GM08714 (cell line): Measurements from ENCODE around the gene COL16A1.

Experiments used
- H3K4me3 ChIP-seq: fragments of 200-500 bp; sonication (Bioruptor generic); 2 replicates; pipeline ENCODE4 v1.5.1; 2014; ENCODE audit warnings: mild to moderate bottlenecking, low read length, inconsistent platforms
- ZNF274 ChIP-seq: IDR thresholded peaks from 2 replicates; pipeline ENCODE4 v1.6.1; 2012; ENCODE audit warnings: mild to moderate bottlenecking, low read depth, low read length

The COL16A1 gene

GRCh38 chr1:31706384-31707058 is 2.7 kb upstream of the COL16A1 start:
- no peak overlapping the region for H3K4me3 ChIP-seq
- TF ChIP-seq ZNF274, result no peak

DNA sequence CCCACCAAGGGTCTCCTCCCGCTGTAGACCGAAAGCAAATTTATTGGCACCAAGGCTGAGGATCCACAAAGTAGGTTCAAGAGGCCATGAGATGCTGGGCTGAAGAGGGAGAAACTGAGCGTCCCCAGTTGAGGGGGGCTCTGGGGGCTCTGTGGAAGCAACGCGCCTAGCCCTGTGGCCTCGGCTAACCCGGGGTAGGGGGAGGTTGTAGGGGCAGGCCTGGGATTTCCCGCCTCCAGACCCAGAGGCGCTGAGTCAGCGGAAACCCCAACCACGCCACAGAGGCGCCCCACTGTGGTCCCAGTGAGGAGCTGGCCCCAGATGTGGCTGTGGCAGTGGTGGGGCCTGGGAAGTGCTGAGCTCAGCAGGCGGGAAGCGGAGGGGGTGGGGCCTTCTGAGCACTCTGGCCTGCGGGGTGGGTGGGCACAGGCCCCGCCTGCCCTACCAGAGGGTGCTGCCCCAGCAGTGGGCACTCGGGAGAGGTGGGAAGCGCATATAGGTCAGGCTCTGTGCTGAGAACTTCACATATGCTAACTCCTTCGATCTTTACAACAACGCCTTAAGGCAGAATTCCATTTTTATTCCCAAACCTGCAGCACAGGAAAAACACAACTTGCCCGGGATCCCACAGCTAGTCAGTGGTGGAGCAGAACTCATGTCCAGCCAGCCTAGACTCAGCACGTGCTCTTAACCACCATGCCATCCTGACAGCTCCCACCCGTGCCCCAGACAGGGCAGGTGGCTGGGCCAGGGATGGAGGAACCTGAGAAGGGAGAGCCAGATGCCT is 1.5 kb upstream of the COL16A1 start:
- no peak for TF ChIP-seq ZNF274
- no peak overlapping the region for H3K4me3 ChIP-seq

GRCh38 chr1:31704271-31705079 is 658 bp upstream of the COL16A1 start:
- H3K4me3 ChIP-seq, result no peak overlapping the region
- TF ChIP-seq ZNF274, result no peak

GRCh38 chr1:31702836-31703404 is 897 bp downstream of the COL16A1 start:
- H3K4me3 ChIP-seq, result no peak overlapping the region
- no peak for TF ChIP-seq ZNF274

DNA sequence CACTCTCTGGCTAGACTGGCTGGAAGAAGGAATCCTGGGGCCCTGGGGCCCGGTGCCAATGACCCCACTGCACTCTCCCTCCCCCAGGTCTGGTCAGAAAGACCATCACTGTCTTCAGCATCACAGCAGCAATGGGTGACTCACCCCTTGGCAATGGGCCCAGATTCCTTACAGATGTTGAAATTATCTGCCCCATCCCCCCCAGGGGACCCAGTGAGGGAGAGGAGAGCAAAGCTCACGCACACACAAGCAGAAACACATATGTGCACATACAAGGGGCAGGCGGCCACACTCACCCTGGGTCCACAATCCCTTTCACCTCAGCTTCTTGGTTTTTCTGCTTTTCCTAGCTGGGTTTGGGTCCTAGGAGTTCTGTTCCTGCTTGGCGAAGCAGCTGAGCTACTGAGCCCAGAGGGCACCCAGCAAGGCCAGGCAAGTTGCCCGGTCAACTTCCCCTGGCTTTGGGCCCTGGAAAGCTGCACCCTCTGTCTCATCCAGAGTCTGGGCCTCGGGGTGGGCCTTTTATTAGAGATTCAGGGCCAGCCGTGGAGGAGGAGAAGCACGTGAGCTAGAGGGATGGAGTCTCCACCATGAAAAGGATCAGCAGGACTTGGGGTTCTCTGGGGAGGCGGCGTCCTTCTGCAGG is 2.6 kb downstream of the COL16A1 start:
- TF ChIP-seq ZNF274, result no peak
- H3K4me3 ChIP-seq, result no peak overlapping the region

DNA sequence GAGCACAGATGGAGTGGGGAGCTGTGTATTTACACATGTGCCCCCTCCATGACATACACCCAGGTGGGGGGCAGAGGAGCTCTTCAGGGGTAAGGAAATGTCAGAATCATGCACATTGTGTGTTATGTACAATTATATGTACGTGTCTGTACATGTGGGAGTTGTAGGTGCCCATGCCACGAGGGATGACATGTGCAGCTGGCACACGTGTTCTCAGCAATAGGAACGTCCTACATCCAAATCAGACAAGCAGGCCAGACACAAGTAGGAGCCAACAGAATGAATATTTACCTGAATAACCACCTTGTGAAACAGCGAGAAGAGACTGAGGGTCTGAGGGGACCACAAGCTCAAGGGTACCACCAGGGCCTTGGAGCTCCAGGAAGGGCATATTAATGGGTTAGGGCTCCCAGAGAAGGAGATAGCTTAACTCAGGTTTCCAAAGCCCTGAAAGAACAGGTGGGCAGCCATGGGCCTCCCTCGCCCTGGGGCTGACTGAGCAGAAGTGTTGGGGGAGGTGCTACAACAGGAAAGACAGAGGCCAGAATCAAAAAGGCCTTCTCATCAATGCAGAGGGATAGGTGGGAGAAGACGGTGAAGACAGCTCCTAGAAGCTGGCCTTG is 3.2 kb downstream of the COL16A1 start:
- no peak overlapping the region for H3K4me3 ChIP-seq
- TF ChIP-seq ZNF274, result no peak

DNA sequence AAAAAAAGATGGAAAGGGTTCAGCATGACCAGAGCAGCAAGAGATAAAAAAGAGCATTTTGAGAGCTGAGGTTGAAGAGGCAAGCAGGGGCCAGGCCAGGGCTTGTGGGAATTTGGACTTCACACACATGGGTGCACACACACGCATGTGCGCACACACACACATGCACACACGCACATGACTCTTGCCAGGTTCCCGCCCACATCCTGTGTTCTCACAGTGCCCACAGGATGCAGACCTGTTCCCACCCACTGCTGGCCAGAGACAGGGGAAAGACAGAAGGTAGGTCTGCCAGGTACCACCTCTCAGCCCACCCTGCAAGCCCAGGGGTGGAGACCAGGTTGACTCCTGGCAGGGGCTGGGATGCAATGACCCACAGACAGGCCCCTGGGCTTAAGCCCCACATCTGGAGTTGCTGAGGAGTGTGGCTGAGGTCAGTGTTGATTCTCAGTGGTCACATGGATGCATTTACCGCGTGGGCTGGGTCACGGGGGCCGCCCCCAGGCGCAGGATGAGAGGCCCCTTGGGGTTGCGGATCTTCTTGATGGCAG is 4.4 kb downstream of the COL16A1 start:
- TF ChIP-seq ZNF274, result no peak

DNA sequence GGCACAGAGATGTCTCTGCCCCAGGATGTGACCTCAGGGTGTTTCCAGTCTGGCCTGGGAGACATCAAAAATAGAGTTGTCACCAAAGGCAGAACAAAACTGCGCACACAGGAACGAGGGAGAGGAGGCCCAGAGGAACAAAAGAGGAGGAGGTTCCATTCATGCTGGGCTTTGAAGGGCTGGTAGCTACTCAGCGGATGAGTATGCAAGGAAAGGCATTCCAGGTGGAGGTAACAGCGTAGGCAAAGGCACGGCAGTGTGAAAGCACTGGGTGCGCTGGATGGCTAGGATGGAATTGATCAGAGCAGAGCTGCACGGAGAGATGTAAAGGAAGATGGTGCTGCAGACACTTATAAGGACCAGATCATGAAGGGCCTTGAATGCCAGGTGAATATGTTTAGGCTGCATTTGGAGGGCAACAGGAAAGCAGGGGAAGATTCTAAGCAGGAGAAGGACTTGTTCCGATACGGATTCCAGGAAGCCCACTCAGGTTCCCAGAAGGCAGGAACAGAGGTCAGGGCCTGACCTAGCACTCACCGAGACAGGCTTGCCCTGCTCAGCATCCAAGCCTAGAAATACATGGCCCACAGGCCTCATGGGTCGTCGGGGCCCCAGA is 6.3 kb downstream of the COL16A1 start:
- TF ChIP-seq ZNF274, result no peak
- no peak overlapping the region for H3K4me3 ChIP-seq

More for the DNA sequence above, 4.4 kb downstream of the COL16A1 start:
- H3K4me3 ChIP-seq, result no peak overlapping the region

DNA sequence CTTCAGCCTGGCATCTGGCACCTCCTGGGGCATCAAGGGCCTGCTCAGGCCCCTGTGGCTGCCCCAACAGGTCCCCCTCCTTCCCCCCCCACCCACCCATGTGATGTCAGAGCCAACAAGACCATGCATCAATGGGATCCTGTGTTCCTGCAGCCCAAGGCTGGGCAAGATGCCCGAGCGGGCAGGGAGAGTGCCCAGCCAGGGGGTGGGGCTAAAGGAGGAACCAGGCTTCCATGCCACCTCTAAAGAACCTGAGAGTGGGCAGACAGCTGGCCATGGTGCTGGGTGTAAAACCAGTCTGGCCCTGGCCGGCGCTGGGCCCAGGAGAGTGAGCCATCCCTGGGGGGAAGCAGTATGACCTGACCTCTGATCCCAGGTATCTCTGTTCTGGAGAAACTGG is 7.6 kb downstream of the COL16A1 start:
- no peak for TF ChIP-seq ZNF274
- H3K4me3 ChIP-seq, result no peak overlapping the region

DNA sequence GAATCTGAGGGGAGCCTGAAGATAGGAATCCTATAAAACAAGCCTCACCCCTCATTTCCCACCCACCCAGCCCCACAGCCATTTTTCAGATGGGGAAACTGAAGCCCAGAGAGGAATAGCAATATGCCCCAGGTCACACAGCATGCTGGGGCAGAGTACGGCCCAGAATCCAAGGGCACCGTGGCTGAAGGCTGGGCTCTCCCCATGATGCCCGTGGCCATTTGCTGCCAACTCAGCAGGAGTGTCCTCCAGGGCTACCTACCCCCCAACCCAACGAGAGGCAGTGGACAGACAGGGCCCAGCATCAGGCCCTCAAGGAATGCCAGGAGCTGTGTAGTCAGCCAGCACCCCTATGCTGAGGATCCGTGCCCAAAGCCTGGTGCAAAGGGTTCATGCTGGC is 8.5 kb downstream of the COL16A1 start:
- no peak for TF ChIP-seq ZNF274
- no peak overlapping the region for H3K4me3 ChIP-seq

GRCh38 chr1:31694964-31695313 is 8.9 kb downstream of the COL16A1 start:
- no peak for TF ChIP-seq ZNF274
- no peak overlapping the region for H3K4me3 ChIP-seq

DNA sequence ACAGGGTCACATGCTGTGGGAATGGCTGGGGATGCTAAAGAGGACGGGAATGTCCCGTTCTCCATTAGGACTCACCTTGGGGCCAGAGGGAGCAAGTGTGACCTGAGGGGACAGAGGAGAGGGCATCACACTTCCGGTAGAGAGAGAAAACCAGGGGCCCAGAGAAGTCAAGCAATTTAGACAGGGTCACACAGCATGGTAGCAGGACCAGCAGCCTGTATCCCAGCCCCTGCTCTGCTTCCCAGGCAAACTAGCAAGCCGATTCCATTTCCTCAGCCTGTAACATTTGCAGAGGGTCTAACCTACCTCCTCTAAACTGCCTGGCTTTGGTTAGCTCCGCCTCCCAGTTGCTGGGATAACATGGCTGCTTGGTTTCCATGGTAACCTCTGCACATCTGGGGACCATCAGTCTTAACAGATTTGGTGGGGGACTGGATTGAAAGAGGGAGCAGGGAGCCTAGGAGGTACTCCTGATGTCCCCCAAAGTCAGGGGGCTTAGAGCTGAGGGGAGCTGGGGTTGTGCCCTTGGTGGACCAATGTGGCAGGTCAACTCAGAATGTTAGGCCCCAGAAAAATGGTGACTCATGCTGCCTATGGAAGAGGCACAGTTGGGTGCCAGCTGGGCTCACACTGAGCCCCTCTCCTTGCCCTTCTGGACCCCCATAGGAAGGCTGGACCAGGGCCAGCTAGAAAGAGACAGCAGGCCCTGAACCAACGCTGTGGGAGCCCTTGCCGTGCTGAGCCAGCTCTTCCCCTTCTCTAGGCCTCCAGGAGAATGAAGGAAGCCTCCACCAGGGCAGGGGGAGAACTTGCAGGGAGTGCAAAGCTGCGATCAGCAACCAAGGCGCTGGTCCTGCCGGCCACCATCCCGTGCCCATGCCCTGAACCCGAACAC is 9.5 kb downstream of the COL16A1 start:
- no peak overlapping the region for H3K4me3 ChIP-seq
- TF ChIP-seq ZNF274, result no peak
